Measurements from ENCODE around the gene FBRSL1. TPM values are rescaled to one million over a fixed set of nuclear protein-coding genes. Genes with fewer than 3 reads are reported as not detected.
A peak's percentile ranks its signal among the peaks of the same experiment; 100 is the strongest.
"Not testable (repeated sequence)": the region's sequence is repeated elsewhere in the genome, so short reads cannot be mapped to it uniquely, and the experiment has no call there.

FBRSL1 gene
- total RNA-seq (1 to 10 TPM; 4.4 to 6.8 TPM), polyA plus RNA-seq (10 to 100 TPM in 1 of 2 donors, 1 to 10 TPM in 1; 2.5 to 35.5 TPM)

DNA sequence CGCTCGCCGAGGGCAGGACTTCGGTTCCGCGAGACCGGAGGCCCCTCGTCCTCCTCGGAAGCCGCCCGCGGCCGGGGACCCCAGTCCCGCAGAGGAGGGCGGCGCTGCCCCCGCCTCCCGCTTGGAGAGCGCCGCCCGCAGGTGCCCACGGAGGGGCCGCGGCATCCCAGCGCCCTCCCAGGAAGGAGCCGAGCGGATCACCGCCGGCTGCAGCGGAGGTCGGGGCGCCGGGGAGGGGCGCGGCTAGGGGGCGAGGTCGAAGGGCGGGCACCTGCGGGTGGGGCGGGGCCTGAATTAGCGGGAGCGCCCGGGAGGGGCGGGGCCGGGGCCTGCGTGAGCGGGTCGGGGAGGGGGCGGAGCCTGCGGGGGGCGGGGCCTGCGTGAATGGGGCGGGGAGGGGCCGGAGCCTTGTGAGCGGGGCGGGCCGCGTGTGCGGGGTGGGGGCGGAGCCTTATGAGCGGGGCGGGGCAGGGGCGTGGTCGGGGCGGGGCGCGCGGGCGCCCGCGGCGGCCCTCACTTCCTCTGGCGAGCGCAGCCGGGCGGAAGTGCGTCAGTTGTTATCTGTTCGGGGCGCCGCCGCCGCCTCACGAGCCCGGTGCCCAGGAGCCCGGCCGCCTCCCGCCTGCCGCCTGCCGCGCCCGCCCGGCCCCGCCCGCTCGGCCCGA lies at the start of gene FBRSL1:
Gene FBRSL1, plus strand, starts transcription at position 550 of the 665 bp plus-strand sequence.
- H3K4me1 ChIP-seq (ENCODE audit: control insufficient read depth in 4 of 4, insufficient read depth in 4 of 4, low read length in 3 of 4), result peaks cover 20 to 49% (median 38%) of the 10 kb centered on the region in 4 donors
- peak within 1 kb of the TSS; percentile 63 to 90 (median 69) for H3K4me3 ChIP-seq (ENCODE audit: low read depth in 1 of 3, low read length in 3 of 3)
- no peaks in the 10 kb centered on the region for H3K9me3 ChIP-seq (ENCODE audit: control insufficient read depth in 4 of 4, low read length in 3 of 4)
- H3K27me3 ChIP-seq (ENCODE audit: control insufficient read depth in 4 of 4, insufficient read depth in 4 of 4, low read length in 3 of 4), result no peaks in the 10 kb centered on the region
- 2% methylated on average over 96 of the region's 96 CpGs for WGBS
- no peaks in the 10 kb centered on the region for H3K36me3 ChIP-seq (ENCODE audit: control insufficient read depth in 4 of 4, insufficient read depth in 3 of 4, low read depth in 1 of 4, low read length in 3 of 4)
- peak within 1 kb of the TSS; percentile 60 to 77 for H3K27ac ChIP-seq (ENCODE audit: low read depth in 1 of 2, low read length in 2 of 2)
- peak; percentile 98 for DNase-seq (ENCODE audit: low spot score)
- peak within 1 kb of the TSS; percentile 32 to 57 for H3K9ac ChIP-seq (ENCODE audit: low read depth in 1 of 2, low read length in 2 of 2)
- TF ChIP-seq, protein P1, sequence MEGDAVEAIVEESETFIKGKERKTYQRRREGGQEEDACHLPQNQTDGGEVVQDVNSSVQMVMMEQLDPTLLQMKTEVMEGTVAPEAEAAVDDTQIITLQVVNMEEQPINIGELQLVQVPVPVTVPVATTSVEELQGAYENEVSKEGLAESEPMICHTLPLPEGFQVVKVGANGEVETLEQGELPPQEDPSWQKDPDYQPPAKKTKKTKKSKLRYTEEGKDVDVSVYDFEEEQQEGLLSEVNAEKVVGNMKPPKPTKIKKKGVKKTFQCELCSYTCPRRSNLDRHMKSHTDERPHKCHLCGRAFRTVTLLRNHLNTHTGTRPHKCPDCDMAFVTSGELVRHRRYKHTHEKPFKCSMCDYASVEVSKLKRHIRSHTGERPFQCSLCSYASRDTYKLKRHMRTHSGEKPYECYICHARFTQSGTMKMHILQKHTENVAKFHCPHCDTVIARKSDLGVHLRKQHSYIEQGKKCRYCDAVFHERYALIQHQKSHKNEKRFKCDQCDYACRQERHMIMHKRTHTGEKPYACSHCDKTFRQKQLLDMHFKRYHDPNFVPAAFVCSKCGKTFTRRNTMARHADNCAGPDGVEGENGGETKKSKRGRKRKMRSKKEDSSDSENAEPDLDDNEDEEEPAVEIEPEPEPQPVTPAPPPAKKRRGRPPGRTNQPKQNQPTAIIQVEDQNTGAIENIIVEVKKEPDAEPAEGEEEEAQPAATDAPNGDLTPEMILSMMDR (IDR thresholded peaks at IDR 0.05; ENCODE audit: low read depth, low read length, missing input control), result no peak
- TF ChIP-seq GABPA (IDR thresholded peaks at IDR 0.05 in 1 of 2, conservative IDR thresholded peaks at IDR 0.05 in 1 of 2), result peak in 1 of 2 donors; percentile 67

DNA sequence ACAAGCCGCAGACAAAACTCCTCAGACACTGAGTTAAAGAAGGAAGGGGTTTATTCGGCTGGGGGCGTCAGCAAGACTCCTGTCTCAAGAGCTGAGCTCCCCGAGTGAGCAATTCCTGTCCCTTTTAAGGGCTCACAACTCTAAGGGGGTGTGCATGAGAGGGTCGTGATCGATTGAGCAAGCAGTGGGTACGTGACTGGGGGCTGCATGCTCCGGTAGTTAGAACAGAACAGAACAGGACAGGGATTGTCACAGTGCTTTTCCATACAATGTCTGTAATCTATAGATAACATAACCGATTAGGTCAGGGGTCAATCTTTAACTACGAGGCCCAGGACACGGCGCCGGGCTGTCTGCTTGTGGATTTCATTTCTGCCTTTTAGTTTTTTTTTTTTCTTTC lies 49.5 kb upstream of the FBRSL1 start:
- H3K4me1 ChIP-seq (ENCODE audit: control insufficient read depth in 4 of 4, insufficient read depth in 4 of 4, low read length in 3 of 4); H3K27me3 ChIP-seq (ENCODE audit: control insufficient read depth in 4 of 4, insufficient read depth in 4 of 4, low read length in 3 of 4); H3K4me3 ChIP-seq (ENCODE audit: low read depth in 1 of 3, low read length in 3 of 3); H3K9me3 ChIP-seq (ENCODE audit: control insufficient read depth in 4 of 4, low read length in 3 of 4); H3K27ac ChIP-seq (ENCODE audit: low read depth in 1 of 2, low read length in 2 of 2); H3K36me3 ChIP-seq (ENCODE audit: control insufficient read depth in 4 of 4, insufficient read depth in 3 of 4, low read depth in 1 of 4, low read length in 3 of 4); H3K9ac ChIP-seq (ENCODE audit: low read depth in 1 of 2, low read length in 2 of 2); DNase-seq (ENCODE audit: low spot score): not testable (repeated sequence)
- 56% methylated on average over 13 of the region's 13 CpGs for WGBS

DNA sequence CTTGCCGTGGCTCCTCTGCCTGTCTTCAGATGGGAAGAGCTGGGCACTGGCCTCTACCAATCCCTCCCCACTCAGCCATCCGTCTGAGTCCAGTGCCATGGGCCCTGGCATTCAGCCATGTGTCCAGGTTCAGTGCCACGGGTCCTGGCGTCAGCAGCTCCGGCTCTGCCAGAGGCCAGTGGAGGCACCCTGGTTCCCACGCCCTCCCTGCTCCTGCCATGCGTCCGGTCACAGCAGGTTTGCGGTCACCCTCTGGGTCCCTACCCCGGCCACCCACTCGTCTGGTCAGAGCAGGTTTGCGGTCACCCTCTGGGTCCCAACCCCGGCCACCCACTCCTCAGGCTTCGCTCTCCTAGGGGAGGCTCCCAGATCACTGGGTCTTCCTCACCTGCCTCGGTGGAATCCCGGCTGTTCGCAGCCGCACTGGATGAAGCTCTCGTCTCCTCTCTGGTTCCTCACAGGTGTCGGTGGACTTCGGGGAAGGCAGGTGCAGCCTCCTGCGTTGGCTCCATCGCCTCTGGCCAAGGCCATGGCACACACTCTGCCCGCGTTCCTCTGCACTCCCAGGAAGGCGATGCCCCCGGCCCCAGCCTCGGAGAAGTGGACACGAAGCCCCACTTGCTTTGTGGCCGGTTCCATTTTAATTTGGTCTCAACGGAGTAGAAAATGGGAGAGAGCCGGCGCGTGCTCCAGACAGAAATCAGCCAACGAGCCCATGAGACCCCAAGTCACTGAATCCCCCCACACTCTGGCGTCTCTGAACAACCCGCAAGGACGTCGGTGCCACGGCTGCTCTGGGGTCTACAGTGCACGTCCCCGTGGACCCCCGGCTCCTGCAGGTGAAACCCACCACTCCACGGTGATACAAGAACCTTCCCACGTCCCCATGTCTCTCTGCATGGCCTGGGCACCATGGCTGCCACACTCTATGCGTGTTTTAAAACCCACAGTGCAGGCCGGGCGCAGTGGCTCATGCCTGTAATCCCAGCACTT lies 47.8 kb upstream of the FBRSL1 start:
- DNase-seq (ENCODE audit: low spot score), result no peak
- H3K4me1 ChIP-seq (ENCODE audit: control insufficient read depth in 4 of 4, insufficient read depth in 4 of 4, low read length in 3 of 4), result peaks cover 0 to 3% (median 0%) of the 10 kb centered on the region in 4 donors
- TF ChIP-seq, protein P2, sequence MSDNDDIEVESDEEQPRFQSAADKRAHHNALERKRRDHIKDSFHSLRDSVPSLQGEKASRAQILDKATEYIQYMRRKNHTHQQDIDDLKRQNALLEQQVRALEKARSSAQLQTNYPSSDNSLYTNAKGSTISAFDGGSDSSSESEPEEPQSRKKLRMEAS (IDR thresholded peaks at IDR 0.05), result no peak
- TF ChIP-seq SP1 (IDR thresholded peaks at IDR 0.05), result no peak
- TF ChIP-seq RXRA (IDR thresholded peaks at IDR 0.05), result no peak
- no peak for TF ChIP-seq RAD21 (IDR thresholded peaks at IDR 0.05)
- TF ChIP-seq YY1 (IDR thresholded peaks at IDR 0.05), result no peak
- no peak for TF ChIP-seq HNF4G (IDR thresholded peaks at IDR 0.05)
- TF ChIP-seq HNF4A (conservative IDR thresholded peaks at IDR 0.05), result no peak
- no peak for TF ChIP-seq EGR1 (IDR thresholded peaks at IDR 0.05; ENCODE audit: low read depth in 2 of 2)
- no peak for TF ChIP-seq TAF1 (conservative IDR thresholded peaks at IDR 0.05)
- TF ChIP-seq, protein P1 (IDR thresholded peaks at IDR 0.05; ENCODE audit: low read depth, low read length, missing input control), result no peak
- TF ChIP-seq, protein P3, sequence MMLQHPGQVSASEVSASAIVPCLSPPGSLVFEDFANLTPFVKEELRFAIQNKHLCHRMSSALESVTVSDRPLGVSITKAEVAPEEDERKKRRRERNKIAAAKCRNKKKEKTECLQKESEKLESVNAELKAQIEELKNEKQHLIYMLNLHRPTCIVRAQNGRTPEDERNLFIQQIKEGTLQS (IDR thresholded peaks at IDR 0.05), result no peak
- no peak for TF ChIP-seq FOXA1 (IDR thresholded peaks at IDR 0.05)
- TF ChIP-seq NR2F2 (IDR thresholded peaks at IDR 0.05), result no peak
- H3K9ac ChIP-seq (ENCODE audit: low read depth in 1 of 2, low read length in 2 of 2), result no peak overlapping the region
- H3K27ac ChIP-seq (ENCODE audit: low read depth in 1 of 2, low read length in 2 of 2), result no peak overlapping the region
- WGBS, result 86% methylated on average over 48 of the region's 48 CpGs
- no peaks in the 10 kb centered on the region for H3K36me3 ChIP-seq (ENCODE audit: control insufficient read depth in 4 of 4, insufficient read depth in 3 of 4, low read depth in 1 of 4, low read length in 3 of 4)
- H3K27me3 ChIP-seq (ENCODE audit: control insufficient read depth in 4 of 4, insufficient read depth in 4 of 4, low read length in 3 of 4), result peaks cover 0 to 3% (median 0%) of the 10 kb centered on the region in 4 donors
- no peaks in the 10 kb centered on the region for H3K9me3 ChIP-seq (ENCODE audit: control insufficient read depth in 4 of 4, low read length in 3 of 4)
- no peak overlapping the region for H3K4me3 ChIP-seq (ENCODE audit: low read depth in 1 of 3, low read length in 3 of 3)

Data from liver (tissue), 9 donors.